ENCODE results near the gene TIRAP.

The TIRAP gene

DNA sequence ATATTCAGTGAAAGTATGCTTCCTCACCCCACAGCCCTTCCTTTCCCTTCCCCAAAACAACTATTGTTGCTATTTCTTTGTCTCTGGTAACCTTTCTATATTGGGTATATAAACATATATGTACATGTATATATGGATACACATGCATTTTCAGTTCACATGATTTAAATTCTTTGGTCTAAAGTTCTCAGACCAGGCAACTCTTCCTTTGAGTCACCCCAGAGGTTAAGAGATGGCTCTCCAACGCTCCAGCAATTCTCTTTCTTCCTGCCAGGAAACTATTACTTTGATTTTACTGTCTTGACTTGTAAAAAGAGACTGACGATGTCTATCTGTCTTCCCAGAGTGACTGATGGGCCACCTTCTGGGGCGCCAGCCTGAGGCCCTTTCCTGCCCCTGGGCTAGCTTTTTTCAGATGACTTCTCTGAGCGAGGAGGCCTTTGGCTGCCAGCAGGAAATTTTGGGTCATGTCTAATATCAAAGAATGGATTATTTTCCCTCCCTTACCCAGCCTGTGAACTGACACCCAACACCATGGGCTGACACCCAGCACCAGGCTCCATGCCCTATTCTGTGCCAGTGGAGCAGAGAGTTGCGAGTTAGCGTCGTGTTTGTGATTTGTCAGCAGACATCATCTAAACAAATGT is 58.2 kb downstream of the TIRAP start:
- H2AFZ ChIP-seq (ENCODE audit: low read length, unreplicated experiment), result no peak overlapping the region
- peak overlapping the region; percentile 25; the same call in 1 of the 2 replicates for H3K27ac ChIP-seq (ENCODE audit: low read depth, low read length)
- H3K36me3 ChIP-seq (ENCODE audit: insufficient read depth, low read length), result no peaks in the 10 kb centered on the region
- H3K27me3 ChIP-seq (ENCODE audit: insufficient read depth, low read length), result no peaks in the 10 kb centered on the region
- H3K4me3 ChIP-seq (ENCODE audit: low read depth, low read length), result no peak overlapping the region
- H3K4me1 ChIP-seq (ENCODE audit: control insufficient read depth, insufficient read depth, low read length, unreplicated experiment), result peaks cover 56% of the 10 kb centered on the region
- H3K79me2 ChIP-seq (ENCODE audit: control insufficient read depth, insufficient read depth, low read length, unreplicated experiment), result no peaks in the 10 kb centered on the region

DNA sequence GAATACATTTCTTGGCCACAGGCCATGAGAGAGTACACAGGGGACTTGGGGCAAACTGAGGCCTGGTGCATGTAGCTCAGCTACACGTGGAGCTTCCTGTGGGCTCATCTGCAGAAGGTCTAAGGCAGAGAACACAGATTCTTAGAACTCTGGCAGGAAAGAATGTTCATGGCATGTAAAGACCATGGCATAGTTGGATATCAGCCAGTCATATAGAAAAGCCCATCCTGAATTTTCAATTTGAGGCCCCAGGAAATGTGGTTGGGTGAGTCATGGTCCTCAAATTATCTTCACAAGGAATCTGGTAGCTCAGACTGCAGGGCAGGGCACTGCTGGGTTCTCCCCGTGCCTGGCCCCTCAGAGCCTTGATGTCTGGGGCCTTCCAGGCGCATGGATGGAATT is 58.9 kb downstream of the TIRAP start:
- no peak overlapping the region for H2AFZ ChIP-seq (ENCODE audit: low read length, unreplicated experiment)
- no peaks in the 10 kb centered on the region for H3K36me3 ChIP-seq (ENCODE audit: insufficient read depth, low read length)
- peaks cover 56% of the 10 kb centered on the region for H3K4me1 ChIP-seq (ENCODE audit: control insufficient read depth, insufficient read depth, low read length, unreplicated experiment)
- H3K27ac ChIP-seq (ENCODE audit: low read depth, low read length), result peak overlapping the region; percentile 63
- no peaks in the 10 kb centered on the region for H3K79me2 ChIP-seq (ENCODE audit: control insufficient read depth, insufficient read depth, low read length, unreplicated experiment)
- H3K27me3 ChIP-seq (ENCODE audit: insufficient read depth, low read length), result no peaks in the 10 kb centered on the region
- H3K4me3 ChIP-seq (ENCODE audit: low read depth, low read length), result no peak overlapping the region

DNA sequence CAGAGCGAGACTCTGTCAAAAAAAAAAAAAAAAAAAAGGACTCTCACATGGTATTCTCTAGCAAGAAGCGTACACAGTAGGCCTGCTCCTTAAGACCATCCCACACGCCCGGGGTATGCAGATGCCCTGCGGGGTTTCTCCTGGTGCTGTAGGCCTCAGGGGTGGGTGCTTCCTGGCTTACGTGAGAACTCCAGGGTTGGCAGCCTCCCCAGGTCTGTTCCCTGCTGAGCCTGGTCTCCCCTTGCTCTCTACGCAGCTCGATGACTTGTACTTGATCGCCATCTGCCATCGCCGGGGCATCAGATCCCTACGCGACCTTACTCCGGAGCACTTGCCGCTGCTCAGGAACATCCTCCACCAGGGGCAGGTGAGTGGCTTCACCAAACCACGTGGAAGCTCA is 60.2 kb downstream of the TIRAP start:
- peaks cover 4% of the 10 kb centered on the region for H3K79me2 ChIP-seq (ENCODE audit: control insufficient read depth, insufficient read depth, low read length, unreplicated experiment)
- H3K4me3 ChIP-seq (ENCODE audit: low read depth, low read length), result no peak overlapping the region
- H3K36me3 ChIP-seq (ENCODE audit: insufficient read depth, low read length), result no peaks in the 10 kb centered on the region
- peaks cover 61% of the 10 kb centered on the region for H3K4me1 ChIP-seq (ENCODE audit: control insufficient read depth, insufficient read depth, low read length, unreplicated experiment)
- H3K27ac ChIP-seq (ENCODE audit: low read depth, low read length), result no peak overlapping the region
- H3K27me3 ChIP-seq (ENCODE audit: insufficient read depth, low read length), result no peaks in the 10 kb centered on the region
- no peak overlapping the region for H2AFZ ChIP-seq (ENCODE audit: low read length, unreplicated experiment)
